GM23338 (cell line): Measurements from ENCODE around the gene CDC73. TPM values are rescaled to one million over a fixed set of nuclear protein-coding genes. Genes with fewer than 3 reads are reported as not detected.

ENCODE experiments used
- ATAC-seq: fragments of 200-7000 bp; cut with Tn5 transposase; 3 replicates; pipeline ENCODE4 v1.9.1; 2020
- DNase-seq: peaks from one replicate; pipeline ENCODE4 v3.0.0-alpha.2; 2015; ENCODE audit warnings: low spot score
- H2AFZ ChIP-seq: fragments of 200-600 bp; sonication (generic); 2 replicates; pipeline ENCODE4 v1.8.0; 2016; ENCODE audit warnings: antibody characterized with exemption, mild to moderate bottlenecking, moderate library complexity
- H3F3A ChIP-seq: fragments of 200-600 bp; sonication (generic); replicated peaks from 2 replicates; pipeline ENCODE4 v1.8.0; 2017; ENCODE audit warnings: antibody characterized with exemption, mixed run types, low read depth
- H3K27ac ChIP-seq: fragments of 200-600 bp; sonication (generic); 2 replicates; pipeline ENCODE4 v1.6.1; 2016; ENCODE audit warnings: low read depth
- H3K27me3 ChIP-seq: fragments of 200-600 bp; sonication (generic); 2 replicates; pipeline ENCODE4 v1.8.0; 2016; ENCODE audit warnings: mild to moderate bottlenecking, mixed run types, moderate library complexity; ENCODE audit not compliant: insufficient read depth
- H3K36me3 ChIP-seq: fragments of 200-600 bp; sonication (generic); 2 replicates; pipeline ENCODE4 v1.8.0; 2016; ENCODE audit warnings: mild to moderate bottlenecking; ENCODE audit not compliant: insufficient read depth
- H3K4me1 ChIP-seq: fragments of 200-600 bp; sonication (generic); 2 replicates; pipeline ENCODE4 v1.8.0; 2016; ENCODE audit warnings: mild to moderate bottlenecking, moderate library complexity; ENCODE audit not compliant: insufficient read depth
- H3K4me2 ChIP-seq: fragments of 200-600 bp; sonication (generic); 2 replicates; pipeline ENCODE4 v1.7.1; 2017; ENCODE audit warnings: mixed run types
- H3K4me3 ChIP-seq: fragments of 200-600 bp; sonication (generic); 2 replicates; pipeline ENCODE4 v1.6.1; 2016; ENCODE audit warnings: mixed run types
- H3K79me2 ChIP-seq: fragments of 200-600 bp; sonication (generic); replicated peaks from 2 replicates; pipeline ENCODE4 v1.8.0; 2017; ENCODE audit warnings: mild to moderate bottlenecking; ENCODE audit not compliant: insufficient read depth
- H3K9me2 ChIP-seq: fragments of 200-600 bp; sonication (generic); 2 replicates; pipeline ENCODE4 v1.8.0; 2017; ENCODE audit not compliant: insufficient read depth
- H4K20me1 ChIP-seq: fragments of 200-600 bp; sonication (generic); replicated peaks from 2 replicates; pipeline ENCODE4 v1.8.0; 2017; ENCODE audit warnings: mild to moderate bottlenecking; ENCODE audit not compliant: insufficient read depth
- H3K27ac Mint-ChIP-seq: 2 replicates; pipeline ENCODE4 v1.8.0; 2020; ENCODE audit warnings: inconsistent platforms, mild to moderate bottlenecking, moderate library complexity, mixed read lengths
- H3K27me3 Mint-ChIP-seq: 3 replicates; pipeline ENCODE4 v1.8.0; 2022; ENCODE audit warnings: low read depth, mild to moderate bottlenecking, moderate library complexity, mixed read lengths, inconsistent platforms; ENCODE audit not compliant: insufficient read depth, poor library complexity
- H3K36me3 Mint-ChIP-seq: 3 replicates; pipeline ENCODE4 v1.8.0; 2021; ENCODE audit warnings: low read depth, mild to moderate bottlenecking, inconsistent platforms, moderate library complexity, mixed read lengths
- H3K4me1 Mint-ChIP-seq: 3 replicates; pipeline ENCODE4 v1.8.0; 2020; ENCODE audit warnings: mild to moderate bottlenecking, inconsistent platforms, mixed read lengths
- H3K4me3 Mint-ChIP-seq: 3 replicates; pipeline ENCODE4 v1.8.0; 2021; ENCODE audit warnings: moderate library complexity, mild to moderate bottlenecking, inconsistent platforms, mixed read lengths
- H3K9me3 Mint-ChIP-seq: 3 replicates; pipeline ENCODE4 v1.8.0; 2020; ENCODE audit warnings: moderate library complexity, mild to moderate bottlenecking, inconsistent platforms, mixed read lengths
- REST ChIP-seq: IDR thresholded peaks from one replicate; pipeline ENCODE4 v1.6.1; 2018; ENCODE audit warnings: antibody characterized with exemption; ENCODE audit not compliant: unreplicated experiment
- STAT1 ChIP-seq: IDR thresholded peaks from one replicate; pipeline ENCODE4 v1.6.1; 2016; ENCODE audit warnings: antibody characterized with exemption; ENCODE audit not compliant: unreplicated experiment
- ZNF114 ChIP-seq: fragments of 250-450 bp; sonication (Bioruptor Pico); IDR thresholded peaks from 2 replicates; pipeline ENCODE4 v1.5.0; 2020; ENCODE audit warnings: mild to moderate bottlenecking, moderate library complexity
- ZNF331 ChIP-seq: fragments of 250-450 bp; sonication (Bioruptor Pico); IDR thresholded peaks from 2 replicates; pipeline ENCODE4 v1.5.0; 2020; ENCODE audit warnings: low read depth, mild to moderate bottlenecking, moderate library complexity
- polyA plus RNA-seq: library from polyadenylated mRNA; unstranded; fragments of >200 nt; fragmentation: Nextera tagmentation; extraction: Ambion mirVana; gene quantifications from 2 replicates; pipeline ENCODE4 v1.2.1, GENCODE V29; 2016
- total RNA-seq: library from RNA; depleted of rRNA; stranded (reverse); fragments of >200 nt; shearing (Covaris generic); gene quantifications from 2 replicates; pipeline ENCODE4 v1.2.3, GENCODE V29; 2014
- TF ChIP-seq, protein P1 (sequence below): fragments of 250-450 bp; sonication (Bioruptor Pico); IDR thresholded peaks from 2 replicates; pipeline ENCODE4 v1.5.0; 2020; ENCODE audit warnings: mild to moderate bottlenecking, moderate library complexity
- TF ChIP-seq, protein P2 (sequence below): IDR thresholded peaks from 2 replicates; pipeline ENCODE4 v1.6.1; 2016; ENCODE audit warnings: antibody characterized with exemption
- TF ChIP-seq, protein P3 (sequence below), 2 experiments: fragments of 200-600 bp in 1 of 2; sonication (generic) in 1 of 2; conservative IDR thresholded peaks; 2 replicates each; pipeline versions ENCODE4 v1.5.1 to v1.6.1; 2016 to 2017; ENCODE audit warnings: antibody characterized with exemption in 2 of 2, low read depth in 2 of 2, mild to moderate bottlenecking in 2 of 2, moderate library complexity in 1 of 2

The CDC73 gene
- total and polyA plus RNA-seq, 2 experiments from 2014 or later: 40.4 to 63.2 TPM

- TF ChIP-seq, protein P1, sequence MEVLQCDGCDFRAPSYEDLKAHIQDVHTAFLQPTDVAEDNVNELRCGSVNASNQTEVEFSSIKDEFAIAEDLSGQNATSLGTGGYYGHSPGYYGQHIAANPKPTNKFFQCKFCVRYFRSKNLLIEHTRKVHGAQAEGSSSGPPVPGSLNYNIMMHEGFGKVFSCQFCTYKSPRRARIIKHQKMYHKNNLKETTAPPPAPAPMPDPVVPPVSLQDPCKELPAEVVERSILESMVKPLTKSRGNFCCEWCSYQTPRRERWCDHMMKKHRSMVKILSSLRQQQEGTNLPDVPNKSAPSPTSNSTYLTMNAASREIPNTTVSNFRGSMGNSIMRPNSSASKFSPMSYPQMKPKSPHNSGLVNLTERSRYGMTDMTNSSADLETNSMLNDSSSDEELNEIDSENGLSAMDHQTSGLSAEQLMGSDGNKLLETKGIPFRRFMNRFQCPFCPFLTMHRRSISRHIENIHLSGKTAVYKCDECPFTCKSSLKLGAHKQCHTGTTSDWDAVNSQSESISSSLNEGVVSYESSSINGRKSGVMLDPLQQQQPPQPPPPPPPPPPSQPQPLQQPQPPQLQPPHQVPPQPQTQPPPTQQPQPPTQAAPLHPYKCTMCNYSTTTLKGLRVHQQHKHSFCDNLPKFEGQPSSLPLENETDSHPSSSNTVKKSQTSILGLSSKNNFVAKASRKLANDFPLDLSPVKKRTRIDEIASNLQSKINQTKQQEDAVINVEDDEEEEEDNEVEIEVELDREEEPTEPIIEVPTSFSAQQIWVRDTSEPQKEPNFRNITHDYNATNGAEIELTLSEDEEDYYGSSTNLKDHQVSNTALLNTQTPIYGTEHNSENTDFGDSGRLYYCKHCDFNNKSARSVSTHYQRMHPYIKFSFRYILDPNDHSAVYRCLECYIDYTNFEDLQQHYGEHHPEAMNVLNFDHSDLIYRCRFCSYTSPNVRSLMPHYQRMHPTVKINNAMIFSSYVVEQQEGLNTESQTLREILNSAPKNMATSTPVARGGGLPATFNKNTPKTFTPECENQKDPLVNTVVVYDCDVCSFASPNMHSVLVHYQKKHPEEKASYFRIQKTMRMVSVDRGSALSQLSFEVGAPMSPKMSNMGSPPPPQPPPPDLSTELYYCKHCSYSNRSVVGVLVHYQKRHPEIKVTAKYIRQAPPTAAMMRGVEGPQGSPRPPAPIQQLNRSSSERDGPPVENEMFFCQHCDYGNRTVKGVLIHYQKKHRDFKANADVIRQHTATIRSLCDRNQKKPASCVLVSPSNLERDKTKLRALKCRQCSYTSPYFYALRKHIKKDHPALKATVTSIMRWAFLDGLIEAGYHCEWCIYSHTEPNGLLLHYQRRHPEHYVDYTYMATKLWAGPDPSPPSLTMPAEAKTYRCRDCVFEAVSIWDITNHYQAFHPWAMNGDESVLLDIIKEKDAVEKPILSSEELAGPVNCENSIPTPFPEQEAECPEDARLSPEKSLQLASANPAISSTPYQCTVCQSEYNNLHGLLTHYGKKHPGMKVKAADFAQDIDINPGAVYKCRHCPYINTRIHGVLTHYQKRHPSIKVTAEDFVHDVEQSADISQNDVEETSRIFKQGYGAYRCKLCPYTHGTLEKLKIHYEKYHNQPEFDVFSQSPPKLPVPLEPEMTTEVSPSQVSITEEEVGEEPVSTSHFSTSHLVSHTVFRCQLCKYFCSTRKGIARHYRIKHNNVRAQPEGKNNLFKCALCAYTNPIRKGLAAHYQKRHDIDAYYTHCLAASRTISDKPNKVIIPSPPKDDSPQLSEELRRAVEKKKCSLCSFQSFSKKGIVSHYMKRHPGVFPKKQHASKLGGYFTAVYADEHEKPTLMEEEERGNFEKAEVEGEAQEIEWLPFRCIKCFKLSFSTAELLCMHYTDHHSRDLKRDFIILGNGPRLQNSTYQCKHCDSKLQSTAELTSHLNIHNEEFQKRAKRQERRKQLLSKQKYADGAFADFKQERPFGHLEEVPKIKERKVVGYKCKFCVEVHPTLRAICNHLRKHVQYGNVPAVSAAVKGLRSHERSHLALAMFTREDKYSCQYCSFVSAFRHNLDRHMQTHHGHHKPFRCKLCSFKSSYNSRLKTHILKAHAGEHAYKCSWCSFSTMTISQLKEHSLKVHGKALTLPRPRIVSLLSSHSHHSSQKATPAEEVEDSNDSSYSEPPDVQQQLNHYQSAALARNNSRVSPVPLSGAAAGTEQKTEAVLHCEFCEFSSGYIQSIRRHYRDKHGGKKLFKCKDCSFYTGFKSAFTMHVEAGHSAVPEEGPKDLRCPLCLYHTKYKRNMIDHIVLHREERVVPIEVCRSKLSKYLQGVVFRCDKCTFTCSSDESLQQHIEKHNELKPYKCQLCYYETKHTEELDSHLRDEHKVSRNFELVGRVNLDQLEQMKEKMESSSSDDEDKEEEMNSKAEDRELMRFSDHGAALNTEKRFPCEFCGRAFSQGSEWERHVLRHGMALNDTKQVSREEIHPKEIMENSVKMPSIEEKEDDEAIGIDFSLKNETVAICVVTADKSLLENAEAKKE: no peak
- TF ChIP-seq, protein P2, sequence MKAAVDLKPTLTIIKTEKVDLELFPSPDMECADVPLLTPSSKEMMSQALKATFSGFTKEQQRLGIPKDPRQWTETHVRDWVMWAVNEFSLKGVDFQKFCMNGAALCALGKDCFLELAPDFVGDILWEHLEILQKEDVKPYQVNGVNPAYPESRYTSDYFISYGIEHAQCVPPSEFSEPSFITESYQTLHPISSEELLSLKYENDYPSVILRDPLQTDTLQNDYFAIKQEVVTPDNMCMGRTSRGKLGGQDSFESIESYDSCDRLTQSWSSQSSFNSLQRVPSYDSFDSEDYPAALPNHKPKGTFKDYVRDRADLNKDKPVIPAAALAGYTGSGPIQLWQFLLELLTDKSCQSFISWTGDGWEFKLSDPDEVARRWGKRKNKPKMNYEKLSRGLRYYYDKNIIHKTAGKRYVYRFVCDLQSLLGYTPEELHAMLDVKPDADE: no peak
- TF ChIP-seq ZNF114 (CRISPR knock-in tag) (no peak), STAT1 (no peak)
- Histone ChIP-seq H3K4me2 (no peak overlapping the region), H3K36me3 (no peaks in the 10 kb centered on the region), H3K4me1 (no peaks in the 10 kb centered on the region), H3K4me3 (no peak overlapping the region), H3K27me3 (no peaks in the 10 kb centered on the region), H2AFZ (no peak overlapping the region), H3K79me2 (peaks cover 52% of the 10 kb centered on the region), H3K27ac (no peak overlapping the region), H4K20me1 (peaks cover 17% of the 10 kb centered on the region; the same call in 1 of the 2 replicates), H3K9me2 (no peaks in the 10 kb centered on the region), H3F3A (no peaks in the 10 kb centered on the region)
- Mint-ChIP-seq H3K27me3 (no peaks in the 10 kb centered on the region), H3K36me3 (no peaks in the 10 kb centered on the region; the same call in 1 of the 3 replicates), H3K9me3 (no peaks in the 10 kb centered on the region), H3K27ac (no peak overlapping the region), H3K4me1 (no peaks in the 10 kb centered on the region), H3K4me3 (no peak overlapping the region)
- ATAC-seq (no peak), DNase-seq (no peak)
These were observed 57.3 kb downstream of the CDC73 start for GRCh38 chr1:193179094-193179493.

DNA sequence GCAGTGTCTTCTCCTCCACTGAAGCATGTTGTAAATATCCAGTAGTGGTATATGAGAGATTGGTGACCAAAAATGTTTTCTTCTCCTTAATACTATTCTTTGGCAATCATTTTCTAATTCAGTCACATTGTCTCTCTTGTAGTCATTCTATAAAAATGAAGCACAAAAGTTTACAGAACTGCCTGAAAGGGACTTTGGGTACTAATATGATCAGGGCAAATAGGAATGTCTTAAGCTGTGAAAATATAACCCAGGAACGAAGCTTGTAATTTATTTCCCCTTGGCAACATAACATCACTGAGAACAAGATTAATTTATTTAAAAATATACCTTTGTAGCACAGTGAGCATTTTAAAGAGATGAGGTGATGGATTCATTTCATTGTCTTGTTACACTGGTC lies 59.7 kb downstream of the CDC73 start:
- ATAC-seq (no peak), DNase-seq (no peak)
- Histone ChIP-seq H3K4me3 (no peak overlapping the region), H3F3A (no peaks in the 10 kb centered on the region), H4K20me1 (peaks cover 17% of the 10 kb centered on the region; the same call in 1 of the 2 replicates), H3K36me3 (no peaks in the 10 kb centered on the region), H2AFZ (no peak overlapping the region), H3K27ac (no peak overlapping the region; the same call in 1 of the 2 replicates), H3K79me2 (peaks cover 57% of the 10 kb centered on the region), H3K4me2 (no peak overlapping the region), H3K9me2 (no peaks in the 10 kb centered on the region), H3K4me1 (0 out of 2 replicates have a peak, but pooled peaks cover 7% of the 10 kb centered on the region), H3K27me3 (no peaks in the 10 kb centered on the region)
- TF ChIP-seq REST (no peak), ZNF331 (no peak)
- TF ChIP-seq, protein P3, sequence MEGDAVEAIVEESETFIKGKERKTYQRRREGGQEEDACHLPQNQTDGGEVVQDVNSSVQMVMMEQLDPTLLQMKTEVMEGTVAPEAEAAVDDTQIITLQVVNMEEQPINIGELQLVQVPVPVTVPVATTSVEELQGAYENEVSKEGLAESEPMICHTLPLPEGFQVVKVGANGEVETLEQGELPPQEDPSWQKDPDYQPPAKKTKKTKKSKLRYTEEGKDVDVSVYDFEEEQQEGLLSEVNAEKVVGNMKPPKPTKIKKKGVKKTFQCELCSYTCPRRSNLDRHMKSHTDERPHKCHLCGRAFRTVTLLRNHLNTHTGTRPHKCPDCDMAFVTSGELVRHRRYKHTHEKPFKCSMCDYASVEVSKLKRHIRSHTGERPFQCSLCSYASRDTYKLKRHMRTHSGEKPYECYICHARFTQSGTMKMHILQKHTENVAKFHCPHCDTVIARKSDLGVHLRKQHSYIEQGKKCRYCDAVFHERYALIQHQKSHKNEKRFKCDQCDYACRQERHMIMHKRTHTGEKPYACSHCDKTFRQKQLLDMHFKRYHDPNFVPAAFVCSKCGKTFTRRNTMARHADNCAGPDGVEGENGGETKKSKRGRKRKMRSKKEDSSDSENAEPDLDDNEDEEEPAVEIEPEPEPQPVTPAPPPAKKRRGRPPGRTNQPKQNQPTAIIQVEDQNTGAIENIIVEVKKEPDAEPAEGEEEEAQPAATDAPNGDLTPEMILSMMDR (conservative IDR thresholded peaks at IDR 0.05; ENCODE audit: low read depth in 2 of 2): no peak
- Mint-ChIP-seq H3K27me3 (no peaks in the 10 kb centered on the region), H3K4me1 (peaks cover 17% of the 10 kb centered on the region; the same call in 2 of the 3 replicates), H3K27ac (no peak overlapping the region), H3K9me3 (no peaks in the 10 kb centered on the region), H3K4me3 (no peak overlapping the region), H3K36me3 (no peaks in the 10 kb centered on the region; the same call in 1 of the 3 replicates)
